Heart left ventricle (tissue), 13 donors: ENCODE results near the gene C3orf49.

ENCODE experiments used
- CTCF ChIP-seq, 12 donors: fragments of 200-600 bp; sonication (generic) in 4 of 12; IDR thresholded peaks; one replicate each; pipeline versions ENCODE4 v1.5.0 to v1.8.0; 2018 to 2022; ENCODE audit warnings: antibody characterized with exemption in 12 of 12, mild to moderate bottlenecking in 5 of 12
- POLR2A ChIP-seq, 2 donors: fragments of 450-650 bp; IDR thresholded peaks; one replicate each; pipeline ENCODE4 v1.6.1; 2017; ENCODE audit warnings: antibody characterized with exemption in 2 of 2, mild to moderate bottlenecking in 2 of 2, moderate library complexity in 2 of 2
- donor health status: ischemic (EF 13 %, LVEDD 7.1; RV severe dilation, severe dysfunction).
- donor health status: DM: no; HTN: yes; CAD: no.
- donor health status: DM: no; HTN: no; CAD: no.
- donor health status: ischemic (EF 25% LVEDD 6.9; RV normal size, moderate dysfunction).
- donor health status: ischemic (EF 25% LVEDD 5.7; RV mildly dilated, moderate dysfunction).
- donor health status: ischemic (EF 35%, LVEDD 5.7; RV mildly dilated, moderate dysfunction).
- donor health status: nonischemic (EF 11% LVEDD 7.7; RV severe dilation, severe dysfunction).
- donor health status: DM: yes; HTN: yes; CAD: no.
- donor health status: PGD.
- donor health status: ischemic (EF 29% LVEDD 5.4; RV normal size, mild dysfunction).
- donor health status: nonischemic (EF 23%, LVEDD 6.1; RV moderate dilation, normal function).

GRCh38 chr3:63876260-63876659, 57.2 kb downstream of the C3orf49 start:
- TF ChIP-seq CTCF (IDR thresholded peaks at IDR 0.05) = no peak
- no peak for TF ChIP-seq POLR2A (IDR thresholded peaks at IDR 0.05)
